DND-41 (cell line): ENCODE results near the gene RAB11FIP3.

Experiments used
- ATAC-seq: fragments of 200-7000 bp; cut with Tn5 transposase; 3 replicates; pipeline ENCODE4 v1.9.1; 2021; ENCODE audit warnings: low read depth; ENCODE audit not compliant: insufficient read depth
- DNase-seq: peaks from one replicate; pipeline ENCODE4 v3.0.0-alpha.2; 2020
- H2AFZ ChIP-seq: 2 replicates; pipeline ENCODE4 v1.6.0; 2012; ENCODE audit warnings: low read depth, low read length
- H3K27ac ChIP-seq: 2 replicates; pipeline ENCODE4 v1.5.1; 2012; ENCODE audit warnings: low read length, inconsistent platforms
- H3K27me3 ChIP-seq: fragments of 200-600 bp; sonication (generic); 2 replicates; pipeline ENCODE4 v1.6.0; 2012; ENCODE audit warnings: low read length, mild to moderate bottlenecking, inconsistent platforms; ENCODE audit not compliant: insufficient read depth, poor library complexity
- H3K36me3 ChIP-seq: 2 replicates; pipeline ENCODE4 v1.5.1; 2012; ENCODE audit warnings: low read length, inconsistent platforms; ENCODE audit not compliant: insufficient read depth
- H3K4me1 ChIP-seq: 2 replicates; pipeline ENCODE4 v1.5.1; 2012; ENCODE audit warnings: mild to moderate bottlenecking, low read length; ENCODE audit not compliant: insufficient read depth
- H3K4me2 ChIP-seq: 2 replicates; pipeline ENCODE4 v1.6.0; 2012; ENCODE audit warnings: mild to moderate bottlenecking, moderate library complexity, low read length, inconsistent platforms; ENCODE audit not compliant: insufficient read depth
- H3K4me3 ChIP-seq, 2 experiments: fragments of 200-600 bp in 1 of 2; shearing (Covaris generic) in 1 of 2; 2 replicates each; pipeline ENCODE4 v1.5.1; 2012 to 2016; ENCODE audit warnings: inconsistent platforms in 2 of 2, low read length in 2 of 2, mild to moderate bottlenecking in 2 of 2, low read depth in 1 of 2, moderate library complexity in 1 of 2
- H3K79me2 ChIP-seq: 2 replicates; pipeline ENCODE4 v1.6.0; 2012; ENCODE audit warnings: low read length, inconsistent platforms; ENCODE audit not compliant: insufficient read depth
- H3K9ac ChIP-seq: 2 replicates; pipeline ENCODE4 v1.6.0; 2012; ENCODE audit warnings: low read depth, mild to moderate bottlenecking, inconsistent platforms, low read length, moderate library complexity
- H3K9me3 ChIP-seq: 2 replicates; pipeline ENCODE4 v1.5.1; 2012; ENCODE audit warnings: low read length, moderate library complexity, mild to moderate bottlenecking, inconsistent platforms; ENCODE audit not compliant: insufficient read depth, severe bottlenecking
- H4K20me1 ChIP-seq: 2 replicates; pipeline ENCODE4 v1.6.0; 2012; ENCODE audit warnings: low read length; ENCODE audit not compliant: insufficient read depth
- EZH2 ChIP-seq: IDR thresholded peaks from 3 replicates; pipeline ENCODE4 v1.6.1; 2012; ENCODE audit warnings: borderline replicate concordance, low read depth, mild to moderate bottlenecking, moderate library complexity, low read length, inconsistent platforms; ENCODE audit not compliant: severe bottlenecking
- TF ChIP-seq, protein P1 (sequence below): IDR thresholded peaks from 2 replicates; pipeline ENCODE4 v1.5.1; 2012; ENCODE audit warnings: borderline replicate concordance, low read length, moderate library complexity, mild to moderate bottlenecking; ENCODE audit not compliant: poor library complexity, severe bottlenecking; ENCODE audit errors: extremely low read depth

RAB11FIP3 gene

DNA sequence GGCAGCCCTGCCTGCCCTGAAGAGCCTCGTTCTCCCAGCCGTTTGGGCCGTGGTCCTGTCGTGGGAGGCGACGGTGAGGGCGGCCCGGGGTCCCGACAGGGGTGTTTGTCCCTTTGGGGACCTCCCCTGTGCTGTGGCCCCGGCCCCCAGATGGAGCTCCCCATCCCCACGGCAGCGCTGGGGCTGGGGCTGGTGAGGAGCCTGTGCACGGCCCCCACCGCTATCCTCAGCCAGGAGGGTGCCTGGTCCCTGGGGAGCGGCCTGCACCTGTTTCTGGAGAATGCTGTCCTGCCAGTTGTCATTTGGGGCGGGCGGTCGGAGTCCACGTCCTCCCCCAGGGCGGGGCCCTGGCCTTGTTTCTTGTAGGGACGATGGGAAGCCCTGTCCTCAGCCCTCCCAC lies 108.7 kb downstream of the RAB11FIP3 start:
- ATAC-seq (no peak), DNase-seq (no peak)
- Histone ChIP-seq H3K4me3 (no peak overlapping the region), H3K9ac (no peak overlapping the region), H3K9me3 (no peaks in the 10 kb centered on the region), H4K20me1 (peaks cover 87% of the 10 kb centered on the region), H3K4me1 (peaks cover 14% of the 10 kb centered on the region), H2AFZ (no peak overlapping the region), H3K79me2 (peaks cover 95% of the 10 kb centered on the region), H3K27ac (no peak overlapping the region), H3K27me3 (no peaks in the 10 kb centered on the region), H3K4me2 (no peak overlapping the region), H3K36me3 (peaks cover 60% of the 10 kb centered on the region)
- TF ChIP-seq EZH2: no peak
- TF ChIP-seq, protein P1, sequence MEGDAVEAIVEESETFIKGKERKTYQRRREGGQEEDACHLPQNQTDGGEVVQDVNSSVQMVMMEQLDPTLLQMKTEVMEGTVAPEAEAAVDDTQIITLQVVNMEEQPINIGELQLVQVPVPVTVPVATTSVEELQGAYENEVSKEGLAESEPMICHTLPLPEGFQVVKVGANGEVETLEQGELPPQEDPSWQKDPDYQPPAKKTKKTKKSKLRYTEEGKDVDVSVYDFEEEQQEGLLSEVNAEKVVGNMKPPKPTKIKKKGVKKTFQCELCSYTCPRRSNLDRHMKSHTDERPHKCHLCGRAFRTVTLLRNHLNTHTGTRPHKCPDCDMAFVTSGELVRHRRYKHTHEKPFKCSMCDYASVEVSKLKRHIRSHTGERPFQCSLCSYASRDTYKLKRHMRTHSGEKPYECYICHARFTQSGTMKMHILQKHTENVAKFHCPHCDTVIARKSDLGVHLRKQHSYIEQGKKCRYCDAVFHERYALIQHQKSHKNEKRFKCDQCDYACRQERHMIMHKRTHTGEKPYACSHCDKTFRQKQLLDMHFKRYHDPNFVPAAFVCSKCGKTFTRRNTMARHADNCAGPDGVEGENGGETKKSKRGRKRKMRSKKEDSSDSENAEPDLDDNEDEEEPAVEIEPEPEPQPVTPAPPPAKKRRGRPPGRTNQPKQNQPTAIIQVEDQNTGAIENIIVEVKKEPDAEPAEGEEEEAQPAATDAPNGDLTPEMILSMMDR: no peak

DNA sequence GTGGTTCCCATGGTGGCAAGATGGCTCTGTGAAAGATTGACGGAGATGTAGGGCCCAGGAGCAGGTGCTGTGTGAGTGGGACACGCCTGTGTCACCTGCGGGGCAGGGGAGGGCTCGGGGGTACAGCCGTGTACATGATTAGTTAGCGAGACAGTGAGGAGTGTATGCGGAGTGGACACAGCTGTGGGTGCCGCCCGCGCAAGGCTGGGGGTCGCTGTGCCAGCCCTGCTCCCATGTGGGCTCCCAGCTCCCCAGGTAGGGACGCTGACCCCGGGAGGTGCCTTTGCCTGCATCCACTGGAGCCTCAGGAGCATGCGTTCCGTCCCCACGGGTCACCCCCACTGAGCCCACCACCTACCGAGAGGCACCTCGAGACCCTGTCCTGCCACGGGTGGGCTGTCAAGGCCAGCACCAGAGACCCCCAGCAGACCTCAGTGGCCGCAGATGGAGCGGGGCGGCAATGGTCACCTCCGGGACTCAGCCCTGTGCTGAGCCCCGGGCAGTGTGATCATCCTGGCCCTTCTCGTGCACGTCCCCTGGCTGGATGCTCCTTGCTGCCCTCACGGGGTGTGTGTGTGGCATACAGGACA lies 109.5 kb downstream of the RAB11FIP3 start:
- DNase-seq (no peak), ATAC-seq (no peak)
- Histone ChIP-seq H3K4me1 (peaks cover 6% of the 10 kb centered on the region), H3K9ac (no peak overlapping the region), H3K79me2 (peaks cover 95% of the 10 kb centered on the region), H3K36me3 (peaks cover 52% of the 10 kb centered on the region), H3K27me3 (no peaks in the 10 kb centered on the region), H3K4me3 (no peak overlapping the region), H3K9me3 (no peaks in the 10 kb centered on the region), H3K27ac (no peak overlapping the region), H2AFZ (no peak overlapping the region), H3K4me2 (no peak overlapping the region), H4K20me1 (peaks cover 87% of the 10 kb centered on the region)
- no peak for TF ChIP-seq EZH2
- TF ChIP-seq, protein P1: no peak

DNA sequence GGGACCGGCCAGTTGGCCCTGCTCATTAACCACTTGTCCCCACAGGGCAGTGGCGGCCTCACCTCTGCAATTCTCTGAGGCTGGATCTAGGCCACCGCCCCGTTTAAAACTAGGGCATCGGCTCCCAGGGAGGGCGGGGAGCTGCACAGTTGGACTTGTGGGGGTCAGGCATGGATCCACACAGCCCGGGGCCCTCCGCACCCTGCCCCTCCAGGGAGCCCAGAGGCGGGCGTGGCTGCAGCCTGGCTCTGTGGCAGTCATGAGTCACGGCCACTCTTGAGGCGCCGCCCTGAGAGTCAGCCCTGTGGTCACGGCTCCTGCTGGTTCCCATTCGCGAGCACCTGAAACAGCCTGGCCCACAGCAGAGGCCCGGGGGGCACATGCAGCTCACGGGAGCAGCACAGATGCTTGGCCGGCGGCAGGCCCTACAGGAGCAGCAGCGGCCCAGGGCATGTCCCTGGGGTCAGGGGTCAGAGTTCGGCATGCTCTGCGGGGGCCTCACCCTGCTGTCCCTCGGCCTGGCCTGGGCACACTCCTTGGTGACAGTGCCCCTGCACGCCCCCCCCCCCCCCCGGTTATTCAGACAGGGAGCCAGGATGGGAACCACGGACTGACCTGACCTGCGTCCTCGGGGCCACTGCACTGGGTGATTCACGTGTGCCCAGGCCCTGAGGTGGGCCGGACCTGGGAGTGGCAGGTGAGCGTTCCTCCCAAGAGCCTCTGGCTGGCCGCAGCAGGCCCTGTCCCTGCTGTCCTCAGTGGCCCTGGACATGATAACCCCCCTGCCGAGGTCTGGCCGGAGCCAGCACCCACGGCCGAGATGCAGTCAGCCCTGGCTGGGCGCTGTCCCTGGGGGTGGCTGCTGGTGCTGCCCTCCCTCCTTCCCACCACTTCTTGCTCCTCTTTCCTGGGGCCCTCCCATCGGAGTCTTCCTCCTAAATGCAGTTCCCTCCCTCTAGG lies 110.3 kb downstream of the RAB11FIP3 start:
- H3K27ac ChIP-seq: no peak overlapping the region
- DNase-seq (no peak), ATAC-seq (no peak)
- peaks cover 95% of the 10 kb centered on the region for H3K79me2 ChIP-seq
- H3K4me3 ChIP-seq: no peak overlapping the region
- H3K4me1 ChIP-seq: no peaks in the 10 kb centered on the region
- no peak overlapping the region for H3K9ac ChIP-seq
- H4K20me1 ChIP-seq: peaks cover 87% of the 10 kb centered on the region
- H2AFZ ChIP-seq: no peak overlapping the region
- H3K4me2 ChIP-seq: no peak overlapping the region
- H3K9me3 ChIP-seq: no peaks in the 10 kb centered on the region
- H3K36me3 ChIP-seq: peaks cover 50% of the 10 kb centered on the region
- TF ChIP-seq EZH2: no peak
- TF ChIP-seq, protein P1: no peak
- H3K27me3 ChIP-seq: no peaks in the 10 kb centered on the region
